ENCODE data around the gene AEN.

The AEN gene

GRCh38 chr15:88661761-88662556 lies 40.8 kb downstream of the AEN start:
- DNase-seq (ENCODE audit: extremely low read depth in 1 of 2, low read depth in 1 of 2), result no peak

GRCh38 chr15:88663141-88663621 lies 42.0 kb downstream of the AEN start:
- no peak for DNase-seq (ENCODE audit: extremely low read depth in 1 of 2, low read depth in 1 of 2)

DNA sequence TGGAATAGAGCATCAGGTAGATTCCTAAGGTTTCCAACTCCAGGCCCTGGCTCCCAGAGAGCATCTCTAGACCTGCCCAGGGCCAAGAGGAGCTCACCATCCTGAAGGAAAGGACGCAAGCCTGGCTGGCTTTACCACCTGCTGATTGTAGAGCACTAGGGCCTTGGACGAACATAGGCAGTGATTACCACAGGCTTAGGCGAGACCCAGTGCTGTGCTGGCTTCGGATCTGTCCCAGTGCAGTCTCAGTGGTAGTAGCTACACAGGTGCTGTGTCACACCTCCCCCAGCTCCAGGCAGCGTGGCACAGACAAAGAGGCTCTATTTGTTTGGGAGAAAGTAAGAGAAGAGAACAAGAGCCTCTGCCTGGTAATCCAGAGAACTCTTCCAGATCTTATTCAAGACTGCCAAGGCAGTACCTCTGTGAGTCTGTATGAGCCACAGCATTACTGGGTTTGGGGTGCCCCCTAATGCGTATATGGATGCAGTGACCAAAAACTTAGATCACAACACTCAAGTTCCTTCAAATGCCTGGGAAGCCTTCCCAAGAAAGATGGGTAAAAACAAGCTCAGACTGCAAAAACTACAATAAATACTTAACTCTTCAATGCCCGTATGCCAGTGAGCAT lies 43.1 kb downstream of the AEN start:
- no peak for DNase-seq (ENCODE audit: extremely low read depth in 1 of 2, low read depth in 1 of 2)

DNA sequence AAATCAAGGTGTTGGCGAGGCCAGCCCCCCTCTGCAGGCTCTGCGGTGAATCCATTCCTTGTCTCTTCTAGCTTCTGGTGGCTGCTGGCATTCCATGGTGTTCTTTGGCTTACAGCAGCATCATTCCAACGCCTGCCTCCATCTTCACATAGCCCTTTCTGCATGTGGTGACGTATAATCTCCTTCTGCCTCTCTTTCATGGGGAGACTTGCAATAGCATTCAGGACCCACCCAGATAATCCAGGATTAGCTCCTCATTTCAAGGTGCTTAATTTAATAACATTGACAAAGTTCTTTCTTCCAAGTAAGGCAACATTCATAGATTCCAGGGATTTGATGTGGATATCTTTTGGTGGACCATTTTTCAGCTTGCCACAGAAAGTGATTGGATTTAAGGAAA lies 53.5 kb downstream of the AEN start:
- no peak for DNase-seq (ENCODE audit: extremely low read depth in 1 of 2, low read depth in 1 of 2)

DNA sequence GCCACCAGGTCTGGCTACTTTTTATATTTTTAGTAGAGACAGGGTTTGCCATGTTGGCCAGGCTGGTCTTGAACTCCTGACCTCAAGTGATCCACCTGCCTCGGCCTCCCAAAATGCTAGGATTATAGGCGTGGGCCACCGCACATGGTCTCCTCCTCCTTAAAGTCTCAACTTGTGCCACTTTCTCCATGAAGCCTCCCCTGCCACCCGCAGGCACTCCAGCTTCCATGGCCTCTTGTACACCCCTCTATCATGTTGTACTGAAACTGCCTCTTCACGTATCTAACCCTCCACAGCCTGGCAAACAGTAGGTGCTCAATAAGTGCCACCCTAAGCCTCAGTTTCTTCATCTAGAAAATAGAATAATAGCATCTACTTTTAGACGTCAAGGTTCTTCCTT lies 57.6 kb downstream of the AEN start:
- DNase-seq (ENCODE audit: extremely low read depth in 1 of 2, low read depth in 1 of 2), result no peak

DNA sequence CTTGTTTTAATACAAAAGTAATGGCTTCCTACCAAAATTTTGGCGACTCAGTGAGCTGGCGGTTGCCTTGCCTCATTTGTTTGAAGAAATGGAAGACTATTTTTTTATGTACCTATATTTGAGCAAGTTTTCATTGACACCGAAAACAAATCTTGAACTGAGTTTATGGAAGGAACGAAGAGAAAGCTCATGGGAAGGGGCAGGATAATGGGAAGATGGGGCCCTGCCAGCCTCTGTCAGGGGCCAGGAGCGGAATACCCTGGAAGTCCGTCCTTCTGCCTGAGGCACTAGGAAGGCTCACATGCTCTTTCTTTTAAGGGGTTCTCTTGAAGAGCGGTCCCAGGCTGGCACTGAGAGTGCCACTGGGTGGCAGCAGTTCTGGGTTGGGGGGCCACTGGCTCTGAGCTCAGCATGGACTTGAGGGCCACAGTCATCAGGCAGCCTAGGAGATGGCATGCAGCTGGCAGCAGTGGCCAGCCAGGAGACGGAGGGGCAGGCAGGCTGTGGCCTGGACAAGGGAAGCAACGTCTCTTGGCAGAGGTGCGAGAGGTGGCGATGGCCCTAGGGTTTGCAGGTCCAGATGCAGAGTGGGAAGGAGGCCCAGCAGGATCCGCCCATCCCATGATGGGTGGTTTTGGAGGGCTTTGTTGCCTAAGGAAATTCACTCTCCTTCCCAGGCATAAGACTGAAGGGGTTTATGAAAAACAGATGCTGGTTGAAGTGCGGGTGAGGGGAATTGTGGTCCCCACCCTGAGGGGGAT lies 59.3 kb downstream of the AEN start:
- no peak for DNase-seq (ENCODE audit: extremely low read depth in 1 of 2, low read depth in 1 of 2)

- no peak for DNase-seq (ENCODE audit: extremely low read depth in 1 of 2, low read depth in 1 of 2)
Observed at GRCh38 chr15:88681610-88682221, 60.6 kb downstream of the AEN start.
